Mammary epithelial cell (primary cell): ENCODE data around the gene ZNF185.

Source experiments
- CTCF ChIP-seq, 2 donors: IDR thresholded peaks in 1 of 2; conservative IDR thresholded peaks in 1 of 2; 2 replicates each; pipeline ENCODE4 v1.5.1; 2011 to 2012; ENCODE audit warnings: inconsistent platforms in 2 of 2, low read length in 2 of 2, mild to moderate bottlenecking in 2 of 2, control low read depth in 1 of 2, low read depth in 1 of 2; ENCODE audit not compliant: insufficient read depth in 1 of 2; ENCODE audit errors: extremely low read depth in 1 of 2
- EZH2 ChIP-seq: IDR thresholded peaks from 2 replicates; pipeline ENCODE4 v1.6.1; 2012; ENCODE audit warnings: low read length, inconsistent platforms, borderline replicate concordance

GRCh38 chrX:152899874-152900719, 2.2 kb downstream of the ZNF185 start:
- no peak for TF ChIP-seq CTCF (conservative IDR thresholded peaks at IDR 0.05 in 1 of 2, IDR thresholded peaks at IDR 0.05 in 1 of 2; ENCODE audit: extremely low read depth in 1 of 2, insufficient read depth in 1 of 2, low read depth in 1 of 2, low read length in 2 of 2)
- no peak for TF ChIP-seq EZH2
